ENCODE data around the gene ATAD3B. TPM values are rescaled to one million over a fixed set of nuclear protein-coding genes. Genes with fewer than 3 reads are reported as not detected.
"Not testable (repeated sequence)": the region's sequence is repeated elsewhere in the genome, so short reads cannot be mapped to it uniquely, and the experiment has no call there.

Gene ATAD3B
- polyA plus RNA-seq, 1 experiment, result 7.7 TPM

DNA sequence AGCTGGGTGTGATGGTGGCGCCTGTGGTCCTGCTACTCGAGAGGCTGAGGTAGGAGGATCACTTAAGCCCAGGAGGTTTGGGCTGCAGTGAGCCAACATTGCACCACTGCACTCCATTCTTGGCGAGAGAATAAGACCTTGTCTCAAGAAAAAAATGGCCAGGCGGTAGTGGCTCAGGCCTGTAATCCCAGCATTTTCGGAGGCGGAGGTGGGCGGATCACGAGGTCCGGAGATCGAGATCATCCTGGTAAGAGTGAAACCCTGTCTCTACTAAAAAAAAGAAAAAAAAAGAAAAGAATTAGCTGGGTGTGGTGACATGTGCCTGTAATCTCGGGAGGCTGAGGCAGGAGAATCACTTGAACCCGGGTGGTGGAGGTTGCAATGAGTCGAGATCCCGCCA is 11.3 kb downstream of the ATAD3B start:
- no peaks in the 10 kb centered on the region; the same call in 1 of the 2 replicates for H3K9me3 ChIP-seq (ENCODE audit: control insufficient read depth, insufficient read depth, low read length)
- ChIA-PET POLR2A (no interaction called here), CTCF (no interaction called here)
- H3K4me3 ChIP-seq (ENCODE audit: low read depth, low read length), result no peak overlapping the region
- H3K27me3 ChIP-seq (ENCODE audit: control insufficient read depth, insufficient read depth, low read length), result no peaks in the 10 kb centered on the region
- no peak for DNase-seq (ENCODE audit: low read depth, low spot score)
- H3K27ac ChIP-seq (ENCODE audit: low read depth, low read length), result no peak overlapping the region
- TF ChIP-seq, protein P1, sequence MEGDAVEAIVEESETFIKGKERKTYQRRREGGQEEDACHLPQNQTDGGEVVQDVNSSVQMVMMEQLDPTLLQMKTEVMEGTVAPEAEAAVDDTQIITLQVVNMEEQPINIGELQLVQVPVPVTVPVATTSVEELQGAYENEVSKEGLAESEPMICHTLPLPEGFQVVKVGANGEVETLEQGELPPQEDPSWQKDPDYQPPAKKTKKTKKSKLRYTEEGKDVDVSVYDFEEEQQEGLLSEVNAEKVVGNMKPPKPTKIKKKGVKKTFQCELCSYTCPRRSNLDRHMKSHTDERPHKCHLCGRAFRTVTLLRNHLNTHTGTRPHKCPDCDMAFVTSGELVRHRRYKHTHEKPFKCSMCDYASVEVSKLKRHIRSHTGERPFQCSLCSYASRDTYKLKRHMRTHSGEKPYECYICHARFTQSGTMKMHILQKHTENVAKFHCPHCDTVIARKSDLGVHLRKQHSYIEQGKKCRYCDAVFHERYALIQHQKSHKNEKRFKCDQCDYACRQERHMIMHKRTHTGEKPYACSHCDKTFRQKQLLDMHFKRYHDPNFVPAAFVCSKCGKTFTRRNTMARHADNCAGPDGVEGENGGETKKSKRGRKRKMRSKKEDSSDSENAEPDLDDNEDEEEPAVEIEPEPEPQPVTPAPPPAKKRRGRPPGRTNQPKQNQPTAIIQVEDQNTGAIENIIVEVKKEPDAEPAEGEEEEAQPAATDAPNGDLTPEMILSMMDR (IDR thresholded peaks at IDR 0.05; ENCODE audit: low read depth, low read length), result no peak

DNA sequence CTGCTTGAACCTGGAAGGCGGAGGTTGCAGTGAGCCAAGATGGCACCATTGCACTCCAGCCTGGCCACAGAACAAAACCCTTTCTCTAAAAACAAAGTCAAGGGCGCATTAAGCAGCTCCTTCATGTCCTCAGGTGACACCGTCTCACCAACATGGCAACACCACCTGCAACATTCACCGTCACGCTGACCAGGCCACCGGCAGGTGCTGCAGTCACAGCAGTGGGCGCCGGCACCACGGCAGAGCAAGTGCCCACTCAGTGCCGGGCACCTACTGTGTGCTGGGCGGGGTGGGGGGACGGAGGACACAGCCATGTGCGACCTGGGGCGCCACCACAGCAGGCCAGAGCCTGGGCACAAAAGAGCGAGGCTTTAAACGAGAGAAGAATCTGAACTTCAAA is 12.1 kb downstream of the ATAD3B start:
- DNase-seq (ENCODE audit: low read depth, low spot score), result no peak
- CTCF ChIA-PET, result no interaction called here

DNA sequence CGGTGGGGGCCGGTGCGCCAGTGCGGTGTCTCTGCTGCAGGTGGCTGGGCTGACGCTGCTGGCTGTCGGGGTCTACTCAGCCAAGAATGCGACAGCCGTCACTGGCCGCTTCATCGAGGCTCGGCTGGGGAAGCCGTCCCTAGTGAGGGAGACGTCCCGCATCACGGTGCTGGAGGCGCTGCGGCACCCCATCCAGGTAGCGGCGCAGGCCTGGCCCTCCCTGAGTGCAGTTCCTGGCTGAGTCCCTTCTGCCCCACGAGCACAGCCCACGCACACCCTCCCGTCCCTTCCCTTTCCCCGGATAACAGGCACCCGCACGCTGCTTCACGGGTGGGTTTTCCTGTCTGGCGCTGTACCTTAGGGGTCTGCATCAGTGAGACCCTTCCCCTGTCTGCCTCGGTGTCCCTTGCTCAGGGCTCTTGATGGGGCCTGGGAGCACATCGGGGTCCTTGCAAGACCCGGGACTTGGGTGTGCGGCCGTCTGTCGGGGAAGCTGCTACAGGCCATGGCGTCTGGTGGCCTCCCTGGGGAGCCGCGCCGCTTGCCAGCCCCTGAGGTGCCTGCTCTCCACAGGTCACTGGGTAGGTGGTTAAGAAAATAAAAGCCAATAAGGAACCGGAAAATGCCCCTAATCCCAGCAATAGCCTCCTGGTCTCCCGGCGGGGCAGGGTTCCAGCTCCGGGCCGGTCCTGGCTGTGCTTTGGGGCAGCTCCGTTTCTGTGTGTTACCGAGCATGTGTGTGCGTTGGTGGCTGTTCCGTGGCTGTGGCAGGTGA is 13.6 kb downstream of the ATAD3B start:
- POLR2A ChIA-PET; CTCF ChIA-PET; H3K27me3 ChIP-seq (ENCODE audit: control insufficient read depth, insufficient read depth, low read length); H3K9me3 ChIP-seq (ENCODE audit: control insufficient read depth, insufficient read depth, low read length); DNase-seq (ENCODE audit: low read depth, low spot score); H3K4me3 ChIP-seq (ENCODE audit: low read depth, low read length); H3K27ac ChIP-seq (ENCODE audit: low read depth, low read length): not testable (repeated sequence)

More for the DNA sequence above, 12.1 kb downstream of the ATAD3B start:
- H3K9me3 ChIP-seq (ENCODE audit: control insufficient read depth, insufficient read depth, low read length), result no peaks in the 10 kb centered on the region; the same call in 1 of the 2 replicates
- H3K4me3 ChIP-seq (ENCODE audit: low read depth, low read length), result no peak overlapping the region
- H3K27ac ChIP-seq (ENCODE audit: low read depth, low read length), result no peak overlapping the region
- TF ChIP-seq, protein P1 (IDR thresholded peaks at IDR 0.05; ENCODE audit: low read depth, low read length), result no peak
- no peaks in the 10 kb centered on the region for H3K27me3 ChIP-seq (ENCODE audit: control insufficient read depth, insufficient read depth, low read length)
- POLR2A ChIA-PET, result no interaction called here

DNA sequence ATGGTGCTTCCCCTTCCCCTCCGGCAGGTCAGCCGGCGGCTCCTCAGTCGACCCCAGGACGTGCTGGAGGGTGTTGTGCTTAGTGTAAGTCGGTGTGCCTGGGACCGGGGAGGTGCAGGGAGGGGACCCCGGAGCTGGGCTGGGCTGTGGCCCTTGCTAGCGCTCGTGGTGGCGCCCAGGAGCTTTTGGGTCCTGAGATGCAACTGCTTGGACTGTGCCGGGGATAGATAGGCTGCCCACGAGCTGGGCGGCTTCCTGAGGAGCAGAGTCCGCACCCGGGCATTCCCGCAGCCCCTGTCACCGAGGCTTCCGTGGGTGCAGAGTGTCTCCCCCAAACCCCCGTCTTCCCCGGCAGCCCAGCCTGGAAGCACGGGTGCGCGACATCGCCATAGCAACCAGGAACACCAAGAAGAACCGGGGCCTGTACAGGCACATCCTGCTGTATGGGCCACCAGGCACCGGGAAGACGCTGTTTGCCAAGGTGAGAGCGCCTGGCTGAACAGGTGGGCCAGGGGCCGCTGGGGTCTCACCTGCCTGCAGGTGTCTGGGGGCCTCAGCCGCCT is 14.3 kb downstream of the ATAD3B start:
- H3K4me3 ChIP-seq (ENCODE audit: low read depth, low read length); H3K27me3 ChIP-seq (ENCODE audit: control insufficient read depth, insufficient read depth, low read length); H3K27ac ChIP-seq (ENCODE audit: low read depth, low read length); POLR2A ChIA-PET; DNase-seq (ENCODE audit: low read depth, low spot score); CTCF ChIA-PET: not testable (repeated sequence)
- H3K9me3 ChIP-seq (ENCODE audit: control insufficient read depth, insufficient read depth, low read length), result peaks cover 12% of the 10 kb centered on the region; the same call in 1 of the 2 replicates

DNA sequence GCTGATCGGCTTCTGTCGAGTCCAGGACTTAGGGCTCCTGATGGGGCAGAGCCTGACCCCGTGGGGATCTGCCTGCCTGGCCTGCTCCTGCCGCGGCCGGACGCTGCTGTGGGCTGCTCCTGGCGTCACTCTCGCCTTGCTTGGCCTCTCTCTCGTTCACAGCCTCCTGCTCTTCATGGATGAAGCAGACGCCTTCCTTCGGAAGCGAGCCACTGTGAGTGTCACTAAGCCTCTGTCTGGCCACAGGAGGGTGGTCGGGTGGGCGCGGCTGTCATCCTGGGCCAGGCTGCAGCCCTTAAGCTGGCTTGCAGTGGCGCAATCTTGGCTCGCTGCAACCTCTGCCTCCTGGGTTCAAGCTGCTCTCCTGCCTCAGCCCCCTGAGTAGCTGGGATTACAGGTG is 16.1 kb downstream of the ATAD3B start:
- ChIA-PET POLR2A (no interaction called here), CTCF (no interaction called here)
- TF ChIP-seq, protein P1 (IDR thresholded peaks at IDR 0.05; ENCODE audit: low read depth, low read length), result no peak
- no peaks in the 10 kb centered on the region for H3K27me3 ChIP-seq (ENCODE audit: control insufficient read depth, insufficient read depth, low read length)
- H3K9me3 ChIP-seq (ENCODE audit: control insufficient read depth, insufficient read depth, low read length), result peaks cover 28% of the 10 kb centered on the region
- DNase-seq (ENCODE audit: low read depth, low spot score), result no peak
- H3K27ac ChIP-seq (ENCODE audit: low read depth, low read length), result no peak overlapping the region
- no peak overlapping the region for H3K4me3 ChIP-seq (ENCODE audit: low read depth, low read length)

DNA sequence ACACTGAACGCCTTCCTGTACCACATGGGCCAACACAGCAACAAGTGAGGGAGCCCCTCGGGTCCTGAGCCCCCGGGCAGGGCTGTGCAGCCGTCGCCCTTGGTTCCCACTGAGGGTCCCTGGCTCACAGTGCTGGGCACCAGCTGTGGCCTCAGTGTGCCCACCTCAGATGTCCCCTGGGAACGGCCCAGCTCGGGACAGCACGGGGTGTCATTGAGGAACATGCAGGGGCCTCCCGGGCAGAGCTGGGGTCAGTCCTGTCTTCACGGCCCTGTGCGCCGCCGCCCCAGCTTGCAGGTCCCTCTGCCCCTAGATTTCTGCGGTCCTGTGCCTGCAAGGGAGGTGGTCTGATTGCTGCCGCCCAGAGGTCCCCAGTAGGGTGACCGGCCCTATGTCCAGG is 17.7 kb downstream of the ATAD3B start:
- TF ChIP-seq, protein P1 (IDR thresholded peaks at IDR 0.05; ENCODE audit: low read depth, low read length), result no peak
- POLR2A ChIA-PET, result no interaction called here
- Histone ChIP-seq H3K9me3 (ENCODE audit: control insufficient read depth, insufficient read depth, low read length) (peaks cover 34% of the 10 kb centered on the region), H3K27me3 (ENCODE audit: control insufficient read depth, insufficient read depth, low read length) (no peaks in the 10 kb centered on the region), H3K27ac (ENCODE audit: low read depth, low read length) (no peak overlapping the region), H3K4me3 (ENCODE audit: low read depth, low read length) (no peak overlapping the region)
- CTCF ChIA-PET, result no interaction called here
- DNase-seq (ENCODE audit: low read depth, low spot score), result no peak
